ENCODE data around the gene CRYZL1. TPM values are rescaled to one million over a fixed set of nuclear protein-coding genes. Genes with fewer than 3 reads are reported as not detected.

Gene CRYZL1
- total RNA-seq, 1 experiment from 2014 or later: 13.5 TPM

GRCh38 chr21:33666153-33666552, 24.6 kb upstream of the CRYZL1 start:
- Histone ChIP-seq H3K14ac (ENCODE audit: insufficient read depth, low read length) (no peak overlapping the region), H4K8ac (replicated peaks; ENCODE audit: insufficient read length, low read depth, low read length) (no peak overlapping the region), H3K23me2 (ENCODE audit: insufficient read length, low read depth, low read length, poor library complexity, severe bottlenecking) (no peaks in the 10 kb centered on the region), H3K23ac (ENCODE audit: insufficient read length, low read depth, low read length) (no peak overlapping the region), H3K79me1 (ENCODE audit: insufficient read depth, low read depth, low read length, poor library complexity, severe bottlenecking) (peaks cover 17% of the 10 kb centered on the region), H2BK120ac (ENCODE audit: low read depth, low read length, poor library complexity, severe bottlenecking) (no peak overlapping the region), H3K56ac (ENCODE audit: insufficient read length, low read depth, low read length) (no peak overlapping the region), H4K20me1 (ENCODE audit: control insufficient read depth, insufficient read depth, insufficient read length) (peaks cover 3% of the 10 kb centered on the region), H4K5ac (ENCODE audit: insufficient read length, low read depth, low read length) (no peak overlapping the region), H2AFZ (ENCODE audit: low read length) (no peak overlapping the region), H3K27me3 (ENCODE audit: insufficient read depth, low read length) (no peaks in the 10 kb centered on the region), H3T11ph (ENCODE audit: low read length) (no peak overlapping the region), H3K79me2 (ENCODE audit: insufficient read depth, low read length) (peaks cover 30% of the 10 kb centered on the region; the same call in 1 of the 2 replicates), H2AK5ac (ENCODE audit: insufficient read length, low read length) (no peak overlapping the region), H3K4me1 (ENCODE audit: insufficient read depth, low read length) (no peaks in the 10 kb centered on the region), H2BK12ac (ENCODE audit: insufficient read length, low read depth, low read length) (no peak overlapping the region), H2BK20ac (ENCODE audit: low read depth, low read length, poor library complexity, severe bottlenecking) (no peak overlapping the region), H4K91ac (ENCODE audit: insufficient read length, low read depth, low read length) (no peak overlapping the region), H3K4me2 (ENCODE audit: insufficient read depth, insufficient read length, low read length) (no peak overlapping the region), H3K4ac (ENCODE audit: low read depth, low read length) (no peak overlapping the region), H2BK15ac (ENCODE audit: low read depth, low read length) (no peak overlapping the region), H2BK5ac (ENCODE audit: insufficient read length, low read length) (no peak overlapping the region), H3K9ac (ENCODE audit: extremely low read depth, insufficient read length, low read length) (no peak overlapping the region), H3K18ac (ENCODE audit: insufficient read length, low read depth, low read length) (no peak overlapping the region), H3K9me3 (ENCODE audit: control insufficient read depth, low read depth, low read length) (no peaks in the 10 kb centered on the region), H3K27ac (ENCODE audit: insufficient read length, low read depth, low read length) (no peak overlapping the region)
- TF ChIP-seq CTCF (conservative IDR thresholded peaks at IDR 0.05): no peak
- Mint-ChIP-seq H3K27me3 (ENCODE audit: low read depth) (no peaks in the 10 kb centered on the region), H3K9me3 (no peaks in the 10 kb centered on the region), H3K4me1 (peaks cover 41% of the 10 kb centered on the region in 2 experiments), H3K27ac (no peak overlapping the region; a peak in 1 of 7 replicates), H3K4me3 (no peak overlapping the region), H3K36me3 (ENCODE audit: insufficient read depth in 1 of 3, low read depth in 3 of 3) (peaks cover 0 to 2% (median 0%) of the 10 kb centered on the region in 3 experiments; a peak in 1 of 7 replicates)
- no CpG with 5 or more reads among the region's 2 CpGs for WGBS (ENCODE audit: extremely low coverage, insufficient read length, low lambda C conversion rate)
- DNase-seq: no peak
